HK-2 (cell line): ENCODE data around the gene FOXP2.
"Not testable (repeated sequence)": the region's sequence is repeated elsewhere in the genome, so short reads cannot be mapped to it uniquely, and the experiment has no call there.

ENCODE experiments used
- DNase-seq: peaks from one replicate; pipeline ENCODE4 v3.0.0-alpha.2; 2018; ENCODE audit not compliant: unreplicated experiment

FOXP2 gene

GRCh38 chr7:114422507-114423501 is 8.2 kb downstream of the FOXP2 start:
- no peak for DNase-seq

- no peak for DNase-seq
Measured at GRCh38 chr7:114426382-114426781, 11.8 kb downstream of the FOXP2 start.

- DNase-seq: no peak
Measured at GRCh38 chr7:114426824-114427223, 12.2 kb downstream of the FOXP2 start.

GRCh38 chr7:114428211-114428610 is 13.6 kb downstream of the FOXP2 start:
- no peak for DNase-seq

GRCh38 chr7:114431189-114431588 is 16.6 kb downstream of the FOXP2 start:
- no peak for DNase-seq

GRCh38 chr7:114432061-114432460 is 17.4 kb downstream of the FOXP2 start:
- DNase-seq: no peak

- DNase-seq: no peak
Measured at GRCh38 chr7:114432703-114433102, 18.1 kb downstream of the FOXP2 start.

GRCh38 chr7:114439581-114439980 is 25.0 kb downstream of the FOXP2 start:
- no peak for DNase-seq

GRCh38 chr7:114440927-114441326 is 26.3 kb downstream of the FOXP2 start:
- DNase-seq: not testable (repeated sequence)

- no peak for DNase-seq
Measured at GRCh38 chr7:114444196-114444595, 29.6 kb downstream of the FOXP2 start.

- DNase-seq: no peak
Measured at GRCh38 chr7:114450431-114450830, 35.8 kb downstream of the FOXP2 start.

- no peak for DNase-seq
Measured at GRCh38 chr7:114459574-114459973, 45.0 kb downstream of the FOXP2 start.

- DNase-seq: no peak
Measured at GRCh38 chr7:114460021-114460420, 45.4 kb downstream of the FOXP2 start.

- no peak for DNase-seq
Measured at GRCh38 chr7:114466917-114467316, 52.3 kb downstream of the FOXP2 start.

- no peak for DNase-seq
Measured at GRCh38 chr7:114468844-114469243, 54.2 kb downstream of the FOXP2 start.

GRCh38 chr7:114472896-114473512 is 58.4 kb downstream of the FOXP2 start:
- no peak for DNase-seq

- DNase-seq: no peak
Measured at GRCh38 chr7:114478384-114478783, 63.8 kb downstream of the FOXP2 start.

- DNase-seq: no peak
Measured at GRCh38 chr7:114481999-114482398, 67.4 kb downstream of the FOXP2 start.

GRCh38 chr7:114484226-114484625 is 69.6 kb downstream of the FOXP2 start:
- DNase-seq: no peak

- DNase-seq: no peak
Measured at GRCh38 chr7:114487174-114487573, 72.6 kb downstream of the FOXP2 start.

GRCh38 chr7:114488696-114489095 is 74.1 kb downstream of the FOXP2 start:
- DNase-seq: no peak

- not testable (repeated sequence) for DNase-seq
Measured at GRCh38 chr7:114497491-114497890, 82.9 kb downstream of the FOXP2 start.
